WTC11 (cell line): ENCODE data around the gene RNASE12. TPM values are rescaled to one million over a fixed set of nuclear protein-coding genes. Genes with fewer than 3 reads are reported as not detected.

ENCODE experiments used
- ATAC-seq: fragments of 200-7000 bp; cut with Tn5 transposase; 2 replicates; pipeline ENCODE4 v1.10.0; 2021; ENCODE audit warnings: mild to moderate bottlenecking, moderate library complexity
- CTCF ChIA-PET: fragments of 300-600 bp; sonication (Branson Sonifier 250); formaldehyde crosslinking; loops from one replicate; lab custom pipeline; 2021; ENCODE audit warnings: antibody characterized with exemption; lab: Charles Lee
- POLR2A ChIA-PET: fragments of 350-600 bp; sonication (Branson Sonifier 250); formaldehyde crosslinking; loops from one replicate; lab custom pipeline; 2021; ENCODE audit warnings: antibody characterized with exemption; lab: Charles Lee
- DNase-seq: peaks from one replicate; pipeline ENCODE4 v3.0.0; 2021; ENCODE audit warnings: low spot score
- H3K27ac Mint-ChIP-seq: 2 replicates; pipeline ENCODE4 v1.8.0; 2021; ENCODE audit warnings: mixed read lengths
- H3K27me3 Mint-ChIP-seq: 2 replicates; pipeline ENCODE4 v1.8.0; 2021; ENCODE audit warnings: low read depth, mild to moderate bottlenecking, moderate library complexity, mixed read lengths
- H3K36me3 Mint-ChIP-seq: 2 replicates; pipeline ENCODE4 v1.8.0; 2021; ENCODE audit warnings: mixed read lengths
- H3K4me1 Mint-ChIP-seq: 2 replicates; pipeline ENCODE4 v1.8.0; 2022; ENCODE audit warnings: mixed read lengths
- H3K4me3 Mint-ChIP-seq: 2 replicates; pipeline ENCODE4 v1.8.0; 2021; ENCODE audit warnings: mild to moderate bottlenecking, moderate library complexity, mixed read lengths
- H3K9me3 Mint-ChIP-seq: 2 replicates; pipeline ENCODE4 v1.8.0; 2021; ENCODE audit warnings: mixed read lengths
- ATF2 ChIP-seq: sonication (generic); formaldehyde crosslinking; IDR thresholded peaks from 2 replicates; pipeline ENCODE4 v1.8.1; 2022; ENCODE audit warnings: low read depth, missing genetic modification reagents, borderline replicate concordance
- ATF3 ChIP-seq: sonication (generic); formaldehyde crosslinking; conservative IDR thresholded peaks from 2 replicates; pipeline ENCODE4 v1.8.1; 2022; ENCODE audit warnings: mild to moderate bottlenecking, missing genetic modification reagents
- EMX1 ChIP-seq: fragments of 250-450 bp; sonication (Bioruptor Pico); IDR thresholded peaks from 2 replicates; pipeline ENCODE4 v1.8.0; 2021; ENCODE audit warnings: mild to moderate bottlenecking
- FOXJ3 ChIP-seq: sonication (generic); formaldehyde crosslinking; IDR thresholded peaks from 2 replicates; pipeline ENCODE4 v1.9.0; 2021; ENCODE audit warnings: missing genetic modification reagents, mild to moderate bottlenecking, borderline replicate concordance
- GRHL2 ChIP-seq: fragments of 250-450 bp; sonication (Bioruptor Pico); IDR thresholded peaks from 2 replicates; pipeline ENCODE4 v1.8.0; 2022; ENCODE audit warnings: mild to moderate bottlenecking, moderate library complexity; ENCODE audit not compliant: insufficient replicate concordance, severe bottlenecking
- GTF2I ChIP-seq: fragments of 250-450 bp; sonication (Bioruptor Pico); conservative IDR thresholded peaks from 2 replicates; pipeline ENCODE4 v1.4.0; 2021; ENCODE audit warnings: mild to moderate bottlenecking
- IRF2 ChIP-seq: sonication (generic); formaldehyde crosslinking; IDR thresholded peaks from 2 replicates; pipeline ENCODE4 v1.8.0; 2022; ENCODE audit warnings: low read depth, missing genetic modification reagents, borderline replicate concordance
- NR1H2 ChIP-seq: sonication (generic); formaldehyde crosslinking; IDR thresholded peaks from 2 replicates; pipeline ENCODE4 v1.9.0; 2021; ENCODE audit warnings: mild to moderate bottlenecking, moderate library complexity, missing genetic modification reagents
- SMAD3 ChIP-seq: sonication (generic); formaldehyde crosslinking; IDR thresholded peaks from 2 replicates; pipeline ENCODE4 v1.8.0; 2022; ENCODE audit warnings: missing genetic modification reagents, mild to moderate bottlenecking, borderline replicate concordance
- SOX15 ChIP-seq: fragments of 250-450 bp; sonication (Bioruptor Pico); IDR thresholded peaks from 2 replicates; pipeline ENCODE4 v1.9.0; 2021; ENCODE audit warnings: mild to moderate bottlenecking
- ZNF263 ChIP-seq: sonication (generic); formaldehyde crosslinking; IDR thresholded peaks from 2 replicates; pipeline ENCODE4 v1.8.1; 2022; ENCODE audit warnings: low read depth, mild to moderate bottlenecking, moderate library complexity, missing genetic modification reagents
- ZNF416 ChIP-seq: fragments of 250-450 bp; sonication (Bioruptor Pico); IDR thresholded peaks from 2 replicates; pipeline ENCODE4 v1.9.0; 2021; ENCODE audit warnings: mild to moderate bottlenecking, inconsistent platforms
- ZNF512 ChIP-seq: sonication (generic); formaldehyde crosslinking; IDR thresholded peaks from 2 replicates; pipeline ENCODE4 v1.8.1; 2022; ENCODE audit warnings: missing genetic modification reagents, borderline replicate concordance
- total RNA-seq: library from RNA; stranded (reverse); gene quantifications from 3 replicates; pipeline ENCODE4 v1.2.3, GENCODE V29; 2021
- TF ChIP-seq, protein P1 (sequence below): sonication (generic); formaldehyde crosslinking; IDR thresholded peaks from 2 replicates; pipeline ENCODE4 v1.8.1; 2022; ENCODE audit warnings: mild to moderate bottlenecking, missing genetic modification reagents, moderate library complexity, borderline replicate concordance
- TF ChIP-seq, protein P2 (sequence below): fragments of 250-450 bp; sonication (Bioruptor Pico); IDR thresholded peaks from 2 replicates; pipeline ENCODE4 v1.8.0; 2021; ENCODE audit warnings: mild to moderate bottlenecking
- TF ChIP-seq, protein P3 (sequence below): sonication (generic); formaldehyde crosslinking; IDR thresholded peaks from 2 replicates; pipeline ENCODE4 v1.8.1; 2023; ENCODE audit warnings: mild to moderate bottlenecking, missing genetic modification reagents
- TF ChIP-seq, protein P4 (sequence below): sonication (generic); formaldehyde crosslinking; conservative IDR thresholded peaks from 2 replicates; pipeline ENCODE4 v1.8.1; 2023; ENCODE audit warnings: mild to moderate bottlenecking, low read depth, missing genetic modification reagents, moderate library complexity

Gene RNASE12
- total RNA-seq, 1 experiment from 2014 or later: not detected

GRCh38 chr14:20622816-20623291 is 31.7 kb upstream of the RNASE12 start:
- DNase-seq (no peak), ATAC-seq (no peak)
- Mint-ChIP-seq H3K4me1 (peaks cover 24% of the 10 kb centered on the region), H3K36me3 (no peaks in the 10 kb centered on the region), H3K4me3 (peak overlapping the region; percentile 93), H3K27ac (no peak overlapping the region), H3K27me3 (peaks cover 34% of the 10 kb centered on the region), H3K9me3 (no peaks in the 10 kb centered on the region)
- ChIA-PET CTCF (interaction anchor here (0.8 to 2.7 kb wide), 10 partner anchors 10 to 207 kb away, joined by 3 to 13 read pairs (median 4); partner anchors contain the start of genes RNASE11 and RNASE4), POLR2A (interaction anchor here (2.3 kb wide), 1 partner anchor 9 kb away, joined by 7 read pairs; no protein-coding TSS in a partner anchor)
- TF ChIP-seq ZNF263 (CRISPR knock-in tag) (no peak), ZNF416 (no peak)
- TF ChIP-seq, protein P1, sequence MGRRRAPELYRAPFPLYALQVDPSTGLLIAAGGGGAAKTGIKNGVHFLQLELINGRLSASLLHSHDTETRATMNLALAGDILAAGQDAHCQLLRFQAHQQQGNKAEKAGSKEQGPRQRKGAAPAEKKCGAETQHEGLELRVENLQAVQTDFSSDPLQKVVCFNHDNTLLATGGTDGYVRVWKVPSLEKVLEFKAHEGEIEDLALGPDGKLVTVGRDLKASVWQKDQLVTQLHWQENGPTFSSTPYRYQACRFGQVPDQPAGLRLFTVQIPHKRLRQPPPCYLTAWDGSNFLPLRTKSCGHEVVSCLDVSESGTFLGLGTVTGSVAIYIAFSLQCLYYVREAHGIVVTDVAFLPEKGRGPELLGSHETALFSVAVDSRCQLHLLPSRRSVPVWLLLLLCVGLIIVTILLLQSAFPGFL (CRISPR knock-in tag): no peak
- TF ChIP-seq, all 79 proteins: peak for 0

GRCh38 chr14:20620798-20621478 is 29.8 kb upstream of the RNASE12 start:
- POLR2A ChIA-PET: no interaction called here
- peaks cover 14% of the 10 kb centered on the region for H3K4me1 Mint-ChIP-seq
- no peak overlapping the region for H3K4me3 Mint-ChIP-seq
- no peak for ATAC-seq
- H3K9me3 Mint-ChIP-seq: no peaks in the 10 kb centered on the region
- DNase-seq: no peak
- peaks cover 17% of the 10 kb centered on the region for H3K27me3 Mint-ChIP-seq
- CTCF ChIA-PET: interaction anchor here (1.8 kb wide), 1 partner anchor 36 kb away, joined by 7 read pairs; no protein-coding TSS in a partner anchor
- H3K36me3 Mint-ChIP-seq: no peaks in the 10 kb centered on the region
- no peak overlapping the region for H3K27ac Mint-ChIP-seq
- TF ChIP-seq, protein P2, sequence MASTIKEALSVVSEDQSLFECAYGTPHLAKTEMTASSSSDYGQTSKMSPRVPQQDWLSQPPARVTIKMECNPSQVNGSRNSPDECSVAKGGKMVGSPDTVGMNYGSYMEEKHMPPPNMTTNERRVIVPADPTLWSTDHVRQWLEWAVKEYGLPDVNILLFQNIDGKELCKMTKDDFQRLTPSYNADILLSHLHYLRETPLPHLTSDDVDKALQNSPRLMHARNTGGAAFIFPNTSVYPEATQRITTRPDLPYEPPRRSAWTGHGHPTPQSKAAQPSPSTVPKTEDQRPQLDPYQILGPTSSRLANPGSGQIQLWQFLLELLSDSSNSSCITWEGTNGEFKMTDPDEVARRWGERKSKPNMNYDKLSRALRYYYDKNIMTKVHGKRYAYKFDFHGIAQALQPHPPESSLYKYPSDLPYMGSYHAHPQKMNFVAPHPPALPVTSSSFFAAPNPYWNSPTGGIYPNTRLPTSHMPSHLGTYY (CRISPR knock-in tag): no peak
- TF ChIP-seq ATF2 (CRISPR knock-in tag): no peak
- TF ChIP-seq, protein P3, sequence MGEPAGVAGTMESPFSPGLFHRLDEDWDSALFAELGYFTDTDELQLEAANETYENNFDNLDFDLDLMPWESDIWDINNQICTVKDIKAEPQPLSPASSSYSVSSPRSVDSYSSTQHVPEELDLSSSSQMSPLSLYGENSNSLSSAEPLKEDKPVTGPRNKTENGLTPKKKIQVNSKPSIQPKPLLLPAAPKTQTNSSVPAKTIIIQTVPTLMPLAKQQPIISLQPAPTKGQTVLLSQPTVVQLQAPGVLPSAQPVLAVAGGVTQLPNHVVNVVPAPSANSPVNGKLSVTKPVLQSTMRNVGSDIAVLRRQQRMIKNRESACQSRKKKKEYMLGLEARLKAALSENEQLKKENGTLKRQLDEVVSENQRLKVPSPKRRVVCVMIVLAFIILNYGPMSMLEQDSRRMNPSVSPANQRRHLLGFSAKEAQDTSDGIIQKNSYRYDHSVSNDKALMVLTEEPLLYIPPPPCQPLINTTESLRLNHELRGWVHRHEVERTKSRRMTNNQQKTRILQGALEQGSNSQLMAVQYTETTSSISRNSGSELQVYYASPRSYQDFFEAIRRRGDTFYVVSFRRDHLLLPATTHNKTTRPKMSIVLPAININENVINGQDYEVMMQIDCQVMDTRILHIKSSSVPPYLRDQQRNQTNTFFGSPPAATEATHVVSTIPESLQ (CRISPR knock-in tag): no peak
- no peak for TF ChIP-seq NR1H2 (CRISPR knock-in tag)
- TF ChIP-seq EMX1 (CRISPR knock-in tag): no peak
- no peak for TF ChIP-seq SMAD3
- no peak for TF ChIP-seq ZNF512 (CRISPR knock-in tag)
- TF ChIP-seq FOXJ3 (CRISPR knock-in tag): no peak
- TF ChIP-seq, protein P4, sequence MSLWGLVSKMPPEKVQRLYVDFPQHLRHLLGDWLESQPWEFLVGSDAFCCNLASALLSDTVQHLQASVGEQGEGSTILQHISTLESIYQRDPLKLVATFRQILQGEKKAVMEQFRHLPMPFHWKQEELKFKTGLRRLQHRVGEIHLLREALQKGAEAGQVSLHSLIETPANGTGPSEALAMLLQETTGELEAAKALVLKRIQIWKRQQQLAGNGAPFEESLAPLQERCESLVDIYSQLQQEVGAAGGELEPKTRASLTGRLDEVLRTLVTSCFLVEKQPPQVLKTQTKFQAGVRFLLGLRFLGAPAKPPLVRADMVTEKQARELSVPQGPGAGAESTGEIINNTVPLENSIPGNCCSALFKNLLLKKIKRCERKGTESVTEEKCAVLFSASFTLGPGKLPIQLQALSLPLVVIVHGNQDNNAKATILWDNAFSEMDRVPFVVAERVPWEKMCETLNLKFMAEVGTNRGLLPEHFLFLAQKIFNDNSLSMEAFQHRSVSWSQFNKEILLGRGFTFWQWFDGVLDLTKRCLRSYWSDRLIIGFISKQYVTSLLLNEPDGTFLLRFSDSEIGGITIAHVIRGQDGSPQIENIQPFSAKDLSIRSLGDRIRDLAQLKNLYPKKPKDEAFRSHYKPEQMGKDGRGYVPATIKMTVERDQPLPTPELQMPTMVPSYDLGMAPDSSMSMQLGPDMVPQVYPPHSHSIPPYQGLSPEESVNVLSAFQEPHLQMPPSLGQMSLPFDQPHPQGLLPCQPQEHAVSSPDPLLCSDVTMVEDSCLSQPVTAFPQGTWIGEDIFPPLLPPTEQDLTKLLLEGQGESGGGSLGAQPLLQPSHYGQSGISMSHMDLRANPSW (CRISPR knock-in tag): no peak
- TF ChIP-seq ATF3 (CRISPR knock-in tag): no peak
- TF ChIP-seq IRF2: no peak
- TF ChIP-seq SOX15: no peak
- no peak for TF ChIP-seq GTF2I (CRISPR knock-in tag)
- TF ChIP-seq GRHL2: no peak
